ENCODE results near the gene PITPNM1. TPM values are rescaled to one million over a fixed set of nuclear protein-coding genes. Genes with fewer than 3 reads are reported as not detected.

PITPNM1 gene
- total and polyA plus RNA-seq, 2 experiments from 2014 or later = 10.8 to 30.7 TPM

- H3K4me1 ChIP-seq (ENCODE audit: insufficient read depth) = no peaks in the 10 kb centered on the region
- no peak for DNase-seq
- H3F3A ChIP-seq (ENCODE audit: insufficient read depth) = no peaks in the 10 kb centered on the region
- H3K79me2 ChIP-seq (ENCODE audit: insufficient read depth) = no peaks in the 10 kb centered on the region
- H3K9ac ChIP-seq = no peak overlapping the region
- no peak overlapping the region for H3K27ac ChIP-seq
- no peaks in the 10 kb centered on the region for H3K36me3 ChIP-seq (ENCODE audit: low read depth)
- no peak overlapping the region for H3K4me2 ChIP-seq (ENCODE audit: unreplicated experiment)
- no peaks in the 10 kb centered on the region for H3K9me3 ChIP-seq (ENCODE audit: low read depth)
- H3K9me2 ChIP-seq (ENCODE audit: insufficient read depth) = no peaks in the 10 kb centered on the region
- no peaks in the 10 kb centered on the region for H4K20me1 ChIP-seq (ENCODE audit: insufficient read depth)
- no peak for TF ChIP-seq EZH2phosphoT487 (IDR thresholded peaks at IDR 0.05; ENCODE audit: insufficient read depth, low read depth)
- TF ChIP-seq EZH2 (IDR thresholded peaks at IDR 0.05; ENCODE audit: insufficient read depth, poor library complexity, severe bottlenecking) = no peak
- 29 to 33% methylated on average over 1 of the region's 1 CpG for WGBS, 2 experiments (ENCODE audit: low coverage in 1 of 2, low lambda C conversion rate in 2 of 2, missing lambda C conversion rate in 2 of 2)
- H3K4me3 ChIP-seq = no peak overlapping the region
- H2AFZ ChIP-seq = no peak overlapping the region
- in situ Hi-C loops (cut with MboI) = no loop called here
- 0 out of 2 replicates have a peak, but pooled peaks cover 4% of the 10 kb centered on the region for H3K27me3 ChIP-seq (replicated peaks; ENCODE audit: insufficient read depth)
Observed at GRCh38 chr11:67535561-67535960, 30.4 kb upstream of the PITPNM1 start.

- no peak for TF ChIP-seq EZH2 (IDR thresholded peaks at IDR 0.05; ENCODE audit: insufficient read depth, poor library complexity, severe bottlenecking)
- no peak for TF ChIP-seq EZH2phosphoT487 (IDR thresholded peaks at IDR 0.05; ENCODE audit: insufficient read depth, low read depth)
- in situ Hi-C loops (cut with MboI) = no loop called here
- no peaks in the 10 kb centered on the region for H3K9me3 ChIP-seq (ENCODE audit: low read depth)
- 0 out of 2 replicates have a peak, but pooled peaks cover 3% of the 10 kb centered on the region for H3K4me1 ChIP-seq (ENCODE audit: insufficient read depth)
- WGBS, 2 experiments (ENCODE audit: low coverage in 1 of 2, low lambda C conversion rate in 2 of 2, missing lambda C conversion rate in 2 of 2) = 12 to 15% methylated on average over 4 of the region's 4 CpGs
- no peak for DNase-seq
- no peaks in the 10 kb centered on the region for H4K20me1 ChIP-seq (ENCODE audit: insufficient read depth)
- no peak overlapping the region for H3K9ac ChIP-seq
- H3K36me3 ChIP-seq (ENCODE audit: low read depth) = no peaks in the 10 kb centered on the region
- no peaks in the 10 kb centered on the region; the same call in 1 of the 2 replicates for H3F3A ChIP-seq (ENCODE audit: insufficient read depth)
- no peak overlapping the region for H2AFZ ChIP-seq
- no peak overlapping the region for H3K4me3 ChIP-seq
- H3K27me3 ChIP-seq (replicated peaks; ENCODE audit: insufficient read depth) = 0 out of 2 replicates have a peak, but pooled peaks cover 4% of the 10 kb centered on the region
- H3K9me2 ChIP-seq (ENCODE audit: insufficient read depth) = no peaks in the 10 kb centered on the region
- no peak overlapping the region for H3K27ac ChIP-seq
- no peaks in the 10 kb centered on the region for H3K79me2 ChIP-seq (ENCODE audit: insufficient read depth)
- H3K4me2 ChIP-seq (ENCODE audit: unreplicated experiment) = no peak overlapping the region
Observed at GRCh38 chr11:67534070-67534679, 29.0 kb upstream of the PITPNM1 start.

- 48 to 53% methylated on average over 2 of the region's 2 CpGs for WGBS, 2 experiments (ENCODE audit: low coverage in 1 of 2, low lambda C conversion rate in 2 of 2, missing lambda C conversion rate in 2 of 2)
- no peaks in the 10 kb centered on the region for H4K20me1 ChIP-seq (ENCODE audit: insufficient read depth)
- H3F3A ChIP-seq (ENCODE audit: insufficient read depth) = no peaks in the 10 kb centered on the region; the same call in 1 of the 2 replicates
- no peak overlapping the region for H3K4me3 ChIP-seq
- no peak overlapping the region for H3K27ac ChIP-seq
- H3K27me3 ChIP-seq (replicated peaks; ENCODE audit: insufficient read depth) = 0 out of 2 replicates have a peak, but pooled peaks cover 4% of the 10 kb centered on the region
- H2AFZ ChIP-seq = no peak overlapping the region
- no peak overlapping the region for H3K9ac ChIP-seq
- H3K79me2 ChIP-seq (ENCODE audit: insufficient read depth) = no peaks in the 10 kb centered on the region
- 0 out of 2 replicates have a peak, but pooled peaks cover 3% of the 10 kb centered on the region for H3K4me1 ChIP-seq (ENCODE audit: insufficient read depth)
- in situ Hi-C loops (cut with MboI) = no loop called here
- DNase-seq = no peak
- no peaks in the 10 kb centered on the region for H3K36me3 ChIP-seq (ENCODE audit: low read depth)
- TF ChIP-seq EZH2phosphoT487 (IDR thresholded peaks at IDR 0.05; ENCODE audit: insufficient read depth, low read depth) (no peak), EZH2 (IDR thresholded peaks at IDR 0.05; ENCODE audit: insufficient read depth, poor library complexity, severe bottlenecking) (no peak)
- H3K4me2 ChIP-seq (ENCODE audit: unreplicated experiment) = no peak overlapping the region
- H3K9me2 ChIP-seq (ENCODE audit: insufficient read depth) = no peaks in the 10 kb centered on the region
- no peaks in the 10 kb centered on the region for H3K9me3 ChIP-seq (ENCODE audit: low read depth)
Observed at GRCh38 chr11:67532889-67533288, 27.7 kb upstream of the PITPNM1 start.

GRCh38 chr11:67530282-67530592 is 25.1 kb upstream of the PITPNM1 start:
- Histone ChIP-seq H3K36me3 (ENCODE audit: low read depth) (no peaks in the 10 kb centered on the region), H3K27me3 (replicated peaks; ENCODE audit: insufficient read depth) (0 out of 2 replicates have a peak, but pooled peaks cover 4% of the 10 kb centered on the region), H4K20me1 (ENCODE audit: insufficient read depth) (no peaks in the 10 kb centered on the region), H3K4me2 (ENCODE audit: unreplicated experiment) (no peak overlapping the region), H3K9me3 (ENCODE audit: low read depth) (no peaks in the 10 kb centered on the region), H3K79me2 (ENCODE audit: insufficient read depth) (no peaks in the 10 kb centered on the region), H3K4me1 (ENCODE audit: insufficient read depth) (0 out of 2 replicates have a peak, but pooled peaks cover 3% of the 10 kb centered on the region), H3F3A (ENCODE audit: insufficient read depth) (no peaks in the 10 kb centered on the region; the same call in 1 of the 2 replicates), H3K27ac (no peak overlapping the region), H3K4me3 (no peak overlapping the region), H3K9me2 (ENCODE audit: insufficient read depth) (peaks cover 3% of the 10 kb centered on the region; the same call in 1 of the 2 replicates), H3K9ac (no peak overlapping the region), H2AFZ (no peak overlapping the region)
- no peak for TF ChIP-seq EZH2phosphoT487 (IDR thresholded peaks at IDR 0.05; ENCODE audit: insufficient read depth, low read depth)
- TF ChIP-seq EZH2 (IDR thresholded peaks at IDR 0.05; ENCODE audit: insufficient read depth, poor library complexity, severe bottlenecking) = no peak
- in situ Hi-C loops (cut with MboI) = no loop called here
- 12 to 15% methylated on average over 5 of the region's 5 CpGs for WGBS, 2 experiments (ENCODE audit: low coverage in 1 of 2, low lambda C conversion rate in 2 of 2, missing lambda C conversion rate in 2 of 2)
- DNase-seq = peak; percentile 61
